HepG2 (cell line): ENCODE data around the gene TBC1D16. TPM values are rescaled to one million over a fixed set of nuclear protein-coding genes. Genes with fewer than 3 reads are reported as not detected.

Experiments
- ATF7-NPFF ChIP-seq: sonication (generic); formaldehyde crosslinking; IDR thresholded peaks from 2 replicates; pipeline ENCODE4 v1.8.1; 2023; ENCODE audit warnings: mild to moderate bottlenecking, low read depth, missing genetic modification reagents, moderate library complexity
- BRCA1 ChIP-seq: sonication (generic); formaldehyde crosslinking; IDR thresholded peaks from 2 replicates; pipeline ENCODE4 v1.4.0; 2020; ENCODE audit warnings: missing genetic modification reagents
- CBFB ChIP-seq: sonication (generic); formaldehyde crosslinking; IDR thresholded peaks from 2 replicates; pipeline ENCODE4 v1.4.0; 2020; ENCODE audit warnings: missing genetic modification reagents
- CREB1 ChIP-seq, 2 experiments: fragments of 450-650 bp in 1 of 2; IDR thresholded peaks; 2 replicates each; pipeline ENCODE4 v1.6.1; 2016 to 2017; ENCODE audit warnings: control low read depth in 1 of 2, mild to moderate bottlenecking in 1 of 2, missing compliant biosample characterization in 1 of 2, missing genetic modification characterization in 1 of 2
- GTF3A ChIP-seq: sonication (generic); formaldehyde crosslinking; conservative IDR thresholded peaks from 2 replicates; pipeline ENCODE4 v1.4.0; 2020; ENCODE audit warnings: mild to moderate bottlenecking, missing genetic modification reagents
- IKZF4 ChIP-seq: sonication (generic); formaldehyde crosslinking; IDR thresholded peaks from 2 replicates; pipeline ENCODE4 v1.5.1; 2020; ENCODE audit warnings: borderline replicate concordance, mild to moderate bottlenecking, low read depth, missing genetic modification reagents; ENCODE audit errors: not compliant biosample characterization
- JUN ChIP-seq: sonication (generic); formaldehyde crosslinking; IDR thresholded peaks from 2 replicates; pipeline ENCODE4 v1.4.0; 2020; ENCODE audit warnings: mild to moderate bottlenecking, missing genetic modification reagents
- KLF9 ChIP-seq: IDR thresholded peaks from 2 replicates; pipeline ENCODE4 v1.6.1; 2016; ENCODE audit warnings: low read depth
- SNRNP70 ChIP-seq: fragments of 200-400 bp; formaldehyde crosslinking; IDR thresholded peaks from 2 replicates; pipeline ENCODE4 v1.6.1; 2017; ENCODE audit warnings: mild to moderate bottlenecking, low read depth, low read length, moderate library complexity
- SP140L ChIP-seq: sonication (generic); formaldehyde crosslinking; IDR thresholded peaks from 2 replicates; pipeline ENCODE4 v1.4.0; 2020; ENCODE audit warnings: missing genetic modification reagents, borderline replicate concordance
- YY1 ChIP-seq: IDR thresholded peaks from 2 replicates; pipeline ENCODE4 v1.6.1; 2011; ENCODE audit warnings: low read length, low read depth, moderate library complexity, mild to moderate bottlenecking; ENCODE audit not compliant: insufficient read depth, insufficient replicate concordance
- ZFP1 ChIP-seq: IDR thresholded peaks from 2 replicates; pipeline ENCODE4 v1.6.1; 2016
- ZNF10 ChIP-seq: sonication (generic); formaldehyde crosslinking; IDR thresholded peaks from 2 replicates; pipeline ENCODE4 v1.4.0; 2020; ENCODE audit warnings: mild to moderate bottlenecking, low read depth, missing genetic modification reagents, borderline replicate concordance
- ZNF20 ChIP-seq: sonication (generic); formaldehyde crosslinking; IDR thresholded peaks from 2 replicates; pipeline ENCODE4 v1.4.0; 2020; ENCODE audit warnings: mild to moderate bottlenecking, moderate library complexity, missing genetic modification reagents
- ZNF563 ChIP-seq: sonication (generic); formaldehyde crosslinking; IDR thresholded peaks from 2 replicates; pipeline ENCODE4 v1.8.0; 2022; ENCODE audit warnings: mild to moderate bottlenecking, moderate library complexity, missing genetic modification reagents
- polyA plus RNA-seq, 8 experiments: library from polyadenylated mRNA; depleted of rRNA in 3 of 8; stranded (reverse) in 7 of 8; unstranded in 1 of 8; fragments of >200 nt; fragmentation: Illumina TruSeq in 4 of 8; extraction: Trizol in 4 of 8; gene quantifications; 2 replicates each; pipeline versions ENCODE4 v1.2.1 to v1.2.3, GENCODE V29; 2011 to 2016; ENCODE audit warnings: low read depth in 4 of 8, missing spikeins in 1 of 8, mixed read lengths in 1 of 8; ENCODE audit not compliant: insufficient read depth in 1 of 8
- total RNA-seq, 5 experiments: library from RNA; depleted of rRNA; stranded (reverse); fragments of >200 nt; fragmentation: Illumina TruSeq; extraction: Trizol; gene quantifications; 2 replicates each; pipeline ENCODE4 v1.2.3, GENCODE V29; 2016; ENCODE audit warnings: low read depth in 1 of 5
- TF ChIP-seq, protein P1 (sequence below): sonication (generic); formaldehyde crosslinking; IDR thresholded peaks from 2 replicates; pipeline ENCODE4 v1.9.0; 2022; ENCODE audit warnings: missing genetic modification reagents, mild to moderate bottlenecking, borderline replicate concordance
- TF ChIP-seq, protein P2 (sequence below): sonication (generic); formaldehyde crosslinking; IDR thresholded peaks from 2 replicates; pipeline ENCODE4 v1.5.1; 2020; ENCODE audit warnings: missing genetic modification reagents, mild to moderate bottlenecking, borderline replicate concordance
- TF ChIP-seq, protein P3 (sequence below): sonication (generic); formaldehyde crosslinking; IDR thresholded peaks from 2 replicates; pipeline ENCODE4 v1.5.0; 2020; ENCODE audit warnings: mild to moderate bottlenecking, missing genetic modification reagents, borderline replicate concordance
- TF ChIP-seq, protein P4 (sequence below): IDR thresholded peaks from 2 replicates; pipeline ENCODE4 v1.6.1; 2018; ENCODE audit warnings: missing genetic modification reagents, mild to moderate bottlenecking, missing compliant biosample characterization

TBC1D16 gene
- total and polyA plus RNA-seq, 2 of the 13 experiments (the other 11 are each of a cell fraction or from before 2014, with no cell fraction given) = 14.9 to 24.9 TPM

DNA sequence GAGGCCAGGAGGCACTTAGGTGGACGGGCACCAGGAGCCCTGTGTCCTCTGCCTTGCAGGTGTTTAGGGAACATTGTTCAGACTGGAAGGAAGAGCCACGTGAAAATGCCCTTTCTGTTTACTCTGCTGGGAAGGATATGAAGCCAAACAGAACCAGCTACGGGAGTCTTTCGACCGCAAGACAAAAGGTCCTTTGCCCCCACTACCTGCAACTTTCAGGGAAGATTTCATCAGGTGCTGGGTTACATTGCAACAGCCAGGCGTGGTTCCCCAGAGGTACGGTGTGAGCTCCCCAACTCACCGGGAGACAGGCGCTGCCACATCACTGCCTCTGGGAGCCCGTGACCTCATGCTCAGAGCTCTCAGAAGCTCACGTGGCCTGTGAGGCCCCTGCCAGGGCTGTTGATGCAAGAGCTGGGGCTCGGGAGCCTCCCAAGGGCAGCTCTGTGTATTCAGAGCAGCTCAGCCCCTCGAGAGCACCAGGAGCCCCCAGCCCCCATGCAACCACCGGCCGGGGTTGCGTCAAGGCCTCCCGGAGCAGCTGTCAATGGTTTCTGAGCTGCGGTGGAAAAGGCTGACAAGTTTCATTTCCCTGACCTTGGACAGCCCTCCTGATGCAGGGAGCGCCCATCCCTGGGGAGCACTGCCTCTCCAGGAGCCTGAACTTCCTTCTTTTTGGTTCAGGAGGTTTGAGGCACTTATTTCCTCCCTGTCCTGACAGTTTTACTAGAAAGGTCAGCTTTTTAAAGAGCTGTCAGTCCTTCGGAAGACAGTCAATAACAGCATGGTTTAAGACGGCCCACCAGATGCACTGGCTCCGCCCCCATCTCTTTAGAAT is 42.1 kb downstream of the TBC1D16 start (continued):
- TF ChIP-seq YY1 (peak; percentile 49), CBFB (CRISPR knock-in tag) (peak; percentile 96), SP140L (CRISPR knock-in tag) (peak; percentile 60; the same call in 1 of the 2 replicates), IKZF4 (CRISPR knock-in tag) (no peak), ZNF563 (peak; percentile 97), SNRNP70 (no peak), ZNF20 (no peak), CREB1 (IDR thresholded peaks at IDR 0.05) (peak; percentile 76; the same call in 1 of the 2 replicates), CREB1 (CRISPR knock-in tag; IDR thresholded peaks at IDR 0.05) (peak; percentile 86; the same call in 1 of the 2 replicates), BRCA1 (CRISPR knock-in tag) (0 out of 2 replicates have a peak, but pooled peaks have one; percentile 15), ATF7-NPFF (CRISPR knock-in tag) (peak; percentile 96), KLF9 (CRISPR knock-in tag) (peak; percentile 63; the same call in 1 of the 2 replicates), ZNF10 (0 out of 2 replicates have a peak, but pooled peaks have one; percentile 87), ZFP1 (CRISPR knock-in tag) (peak; percentile 88), JUN (CRISPR knock-in tag) (peak; percentile 98), GTF3A (0 out of 2 replicates have a peak, but pooled peaks have one; percentile 61)
- TF ChIP-seq, protein P1, sequence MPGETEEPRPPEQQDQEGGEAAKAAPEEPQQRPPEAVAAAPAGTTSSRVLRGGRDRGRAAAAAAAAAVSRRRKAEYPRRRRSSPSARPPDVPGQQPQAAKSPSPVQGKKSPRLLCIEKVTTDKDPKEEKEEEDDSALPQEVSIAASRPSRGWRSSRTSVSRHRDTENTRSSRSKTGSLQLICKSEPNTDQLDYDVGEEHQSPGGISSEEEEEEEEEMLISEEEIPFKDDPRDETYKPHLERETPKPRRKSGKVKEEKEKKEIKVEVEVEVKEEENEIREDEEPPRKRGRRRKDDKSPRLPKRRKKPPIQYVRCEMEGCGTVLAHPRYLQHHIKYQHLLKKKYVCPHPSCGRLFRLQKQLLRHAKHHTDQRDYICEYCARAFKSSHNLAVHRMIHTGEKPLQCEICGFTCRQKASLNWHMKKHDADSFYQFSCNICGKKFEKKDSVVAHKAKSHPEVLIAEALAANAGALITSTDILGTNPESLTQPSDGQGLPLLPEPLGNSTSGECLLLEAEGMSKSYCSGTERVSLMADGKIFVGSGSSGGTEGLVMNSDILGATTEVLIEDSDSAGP (CRISPR knock-in tag) = peak; percentile 92
- TF ChIP-seq, protein P2, sequence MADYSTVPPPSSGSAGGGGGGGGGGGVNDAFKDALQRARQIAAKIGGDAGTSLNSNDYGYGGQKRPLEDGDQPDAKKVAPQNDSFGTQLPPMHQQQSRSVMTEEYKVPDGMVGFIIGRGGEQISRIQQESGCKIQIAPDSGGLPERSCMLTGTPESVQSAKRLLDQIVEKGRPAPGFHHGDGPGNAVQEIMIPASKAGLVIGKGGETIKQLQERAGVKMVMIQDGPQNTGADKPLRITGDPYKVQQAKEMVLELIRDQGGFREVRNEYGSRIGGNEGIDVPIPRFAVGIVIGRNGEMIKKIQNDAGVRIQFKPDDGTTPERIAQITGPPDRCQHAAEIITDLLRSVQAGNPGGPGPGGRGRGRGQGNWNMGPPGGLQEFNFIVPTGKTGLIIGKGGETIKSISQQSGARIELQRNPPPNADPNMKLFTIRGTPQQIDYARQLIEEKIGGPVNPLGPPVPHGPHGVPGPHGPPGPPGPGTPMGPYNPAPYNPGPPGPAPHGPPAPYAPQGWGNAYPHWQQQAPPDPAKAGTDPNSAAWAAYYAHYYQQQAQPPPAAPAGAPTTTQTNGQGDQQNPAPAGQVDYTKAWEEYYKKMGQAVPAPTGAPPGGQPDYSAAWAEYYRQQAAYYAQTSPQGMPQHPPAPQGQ (CRISPR knock-in tag) = peak; percentile 25; the same call in 1 of the 2 replicates
- TF ChIP-seq, protein P3, sequence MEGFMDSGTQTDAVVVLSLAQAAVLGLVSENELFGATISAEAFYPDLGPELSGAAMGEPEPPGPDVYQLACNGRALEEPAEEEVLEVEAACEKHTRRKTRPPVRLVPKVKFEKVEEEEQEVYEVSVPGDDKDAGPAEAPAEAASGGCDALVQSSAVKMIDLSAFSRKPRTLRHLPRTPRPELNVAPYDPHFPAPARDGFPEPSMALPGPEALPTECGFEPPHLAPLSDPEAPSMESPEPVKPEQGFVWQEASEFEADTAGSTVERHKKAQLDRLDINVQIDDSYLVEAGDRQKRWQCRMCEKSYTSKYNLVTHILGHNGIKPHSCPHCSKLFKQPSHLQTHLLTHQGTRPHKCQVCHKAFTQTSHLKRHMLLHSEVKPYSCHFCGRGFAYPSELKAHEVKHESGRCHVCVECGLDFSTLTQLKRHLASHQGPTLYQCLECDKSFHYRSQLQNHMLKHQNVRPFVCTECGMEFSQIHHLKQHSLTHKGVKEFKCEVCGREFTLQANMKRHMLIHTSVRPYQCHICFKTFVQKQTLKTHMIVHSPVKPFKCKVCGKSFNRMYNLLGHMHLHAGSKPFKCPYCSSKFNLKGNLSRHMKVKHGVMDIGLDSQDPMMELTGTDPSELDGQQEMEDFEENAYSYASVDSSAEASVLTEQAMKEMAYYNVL (CRISPR knock-in tag) = peak; percentile 81; the same call in 1 of the 2 replicates
- TF ChIP-seq, protein P4, sequence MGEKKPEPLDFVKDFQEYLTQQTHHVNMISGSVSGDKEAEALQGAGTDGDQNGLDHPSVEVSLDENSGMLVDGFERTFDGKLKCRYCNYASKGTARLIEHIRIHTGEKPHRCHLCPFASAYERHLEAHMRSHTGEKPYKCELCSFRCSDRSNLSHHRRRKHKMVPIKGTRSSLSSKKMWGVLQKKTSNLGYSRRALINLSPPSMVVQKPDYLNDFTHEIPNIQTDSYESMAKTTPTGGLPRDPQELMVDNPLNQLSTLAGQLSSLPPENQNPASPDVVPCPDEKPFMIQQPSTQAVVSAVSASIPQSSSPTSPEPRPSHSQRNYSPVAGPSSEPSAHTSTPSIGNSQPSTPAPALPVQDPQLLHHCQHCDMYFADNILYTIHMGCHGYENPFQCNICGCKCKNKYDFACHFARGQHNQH (CRISPR knock-in tag) = peak; percentile 99
